Caco-2 (cell line): ENCODE results near the gene FGF16. TPM values are rescaled to one million over a fixed set of nuclear protein-coding genes. Genes with fewer than 3 reads are reported as not detected.

ENCODE experiments used
- BruUV-seq: library from RNA; stranded (reverse); fragments of 400-500 nt; replicated peaks from 2 replicates; lab custom pipeline; 2021; lab: Mats Ljungman, UMichigan
- CTCF ChIA-PET: fragments of 300-600 bp; sonication (Branson Sonifier 250); formaldehyde crosslinking; loops from one replicate; lab custom pipeline; 2022; ENCODE audit warnings: antibody characterized with exemption; lab: Charles Lee
- POLR2A ChIA-PET: fragments of 300-600 bp; sonication (Branson Sonifier 250); formaldehyde crosslinking; loops from one replicate; lab custom pipeline; 2022; ENCODE audit warnings: antibody characterized with exemption; lab: Charles Lee
- DNase-seq, 2 experiments: peaks; one replicate each; pipeline versions ENCODE4 v3.0.0 to v3.0.0-alpha.2; 2020 to 2022
- H3K27me3 ChIP-seq: replicated peaks from 2 replicates; pipeline ENCODE4 v1.6.0; 2011; ENCODE audit warnings: low read length; ENCODE audit not compliant: control insufficient read depth, insufficient read depth
- H3K36me3 ChIP-seq: 2 replicates; pipeline ENCODE4 v1.5.1; 2011; ENCODE audit warnings: low read length; ENCODE audit not compliant: control insufficient read depth, insufficient read depth
- H3K4me1 ChIP-seq: fragments of 250-450 bp; sonication (Bioruptor Pico); 2 replicates; pipeline ENCODE4 v1.5.1; 2020; ENCODE audit warnings: mild to moderate bottlenecking
- H3K4me3 ChIP-seq: 2 replicates; pipeline ENCODE4 v1.5.1; 2011; ENCODE audit warnings: low read depth, mild to moderate bottlenecking, control low read depth, low read length
- H3K9me3 ChIP-seq: fragments of 250-450 bp; sonication (Bioruptor Pico); 2 replicates; pipeline ENCODE4 v1.5.1; 2020; ENCODE audit warnings: mild to moderate bottlenecking, moderate library complexity
- H3K27ac Mint-ChIP-seq: one replicate; pipeline ENCODE4 v1.8.0; 2022; ENCODE audit warnings: mixed read lengths; ENCODE audit not compliant: unreplicated experiment
- H3K27me3 Mint-ChIP-seq: one replicate; pipeline ENCODE4 v1.8.0; 2022; ENCODE audit warnings: mixed read lengths; ENCODE audit not compliant: insufficient read depth, unreplicated experiment
- H3K36me3 Mint-ChIP-seq: one replicate; pipeline ENCODE4 v1.8.0; 2022; ENCODE audit warnings: mild to moderate bottlenecking, mixed read lengths; ENCODE audit not compliant: insufficient read depth, unreplicated experiment
- H3K4me1 Mint-ChIP-seq: one replicate; pipeline ENCODE4 v1.8.0; 2022; ENCODE audit warnings: low read depth, mixed read lengths; ENCODE audit not compliant: unreplicated experiment
- H3K4me3 Mint-ChIP-seq: one replicate; pipeline ENCODE4 v1.8.0; 2022; ENCODE audit warnings: mild to moderate bottlenecking, moderate library complexity, mixed read lengths; ENCODE audit not compliant: unreplicated experiment
- H3K9me3 Mint-ChIP-seq: one replicate; pipeline ENCODE4 v1.8.0; 2022; ENCODE audit warnings: mixed read lengths; ENCODE audit not compliant: unreplicated experiment
- intact Hi-C: fragments of 100-400 bp; cut with micrococcal nuclease; formaldehyde crosslinking; loops from one replicate; pipeline ENCODE4 v1.10.0; 2022; ENCODE audit not compliant: unreplicated experiment
- total RNA-seq: library from RNA; stranded (reverse); gene quantifications from 2 replicates; pipeline ENCODE4 v1.2.3, GENCODE V29; 2022
- TF ChIP-seq, protein P1 (sequence below), 2 experiments: fragments of 200-600 bp in 1 of 2; IDR thresholded peaks; 1 replicate in 1 of 2; 2 replicates in 1 of 2; pipeline versions ENCODE4 v1.5.1 to v1.8.0; 2011 to 2022; ENCODE audit warnings: antibody characterized with exemption in 1 of 2, control low read depth in 1 of 2, inconsistent platforms in 1 of 2, low read depth in 1 of 2, low read length in 1 of 2, mild to moderate bottlenecking in 1 of 2, moderate library complexity in 1 of 2; ENCODE audit not compliant: insufficient read depth in 1 of 2, severe bottlenecking in 1 of 2, unreplicated experiment in 1 of 2

The FGF16 gene
- total RNA-seq, 1 experiment from 2014 or later: not detected

DNA sequence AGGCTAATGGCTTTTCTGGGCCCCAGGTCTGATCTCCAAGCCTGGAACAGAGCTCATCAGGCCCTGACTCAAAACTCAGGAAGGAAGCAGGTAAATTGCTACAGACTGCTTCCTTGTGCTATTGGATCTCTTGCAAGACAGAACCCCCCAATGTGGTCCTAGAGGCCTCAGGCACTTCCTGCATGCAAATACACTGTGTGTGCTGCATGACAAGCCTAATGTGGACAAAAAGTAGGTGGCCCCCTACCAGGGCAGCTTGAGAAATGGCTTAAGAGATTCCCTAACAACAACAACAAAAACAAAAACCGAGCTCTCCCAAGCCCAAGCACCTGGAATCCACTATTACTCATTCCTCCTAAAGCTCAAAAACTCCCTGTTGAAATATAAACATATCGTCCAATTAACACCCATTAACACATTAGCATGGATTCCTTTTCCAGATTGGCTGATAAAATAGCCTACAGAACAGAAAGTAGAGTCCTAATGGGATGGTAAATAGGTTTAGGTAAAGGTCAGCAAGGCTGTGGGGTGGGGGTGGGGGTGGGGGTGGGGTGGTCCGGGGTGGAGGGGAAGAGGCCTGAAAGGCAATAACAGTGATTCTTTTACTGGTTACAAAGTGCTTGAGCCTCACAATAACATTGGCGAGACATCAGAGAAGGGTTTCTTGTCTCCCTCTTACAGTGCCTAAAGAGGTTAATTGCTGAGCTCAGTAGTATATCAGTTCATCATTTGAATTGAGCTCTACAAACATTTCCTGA is 24.1 kb upstream of the FGF16 start:
- no peaks in the 10 kb centered on the region for H3K36me3 ChIP-seq
- Mint-ChIP-seq H3K27me3 (no peaks in the 10 kb centered on the region), H3K4me1 (no peaks in the 10 kb centered on the region), H3K9me3 (no peaks in the 10 kb centered on the region), H3K27ac (no peak overlapping the region), H3K4me3 (no peak overlapping the region), H3K36me3 (no peaks in the 10 kb centered on the region)
- intact Hi-C loops: no loop called here
- TF ChIP-seq, protein P1, sequence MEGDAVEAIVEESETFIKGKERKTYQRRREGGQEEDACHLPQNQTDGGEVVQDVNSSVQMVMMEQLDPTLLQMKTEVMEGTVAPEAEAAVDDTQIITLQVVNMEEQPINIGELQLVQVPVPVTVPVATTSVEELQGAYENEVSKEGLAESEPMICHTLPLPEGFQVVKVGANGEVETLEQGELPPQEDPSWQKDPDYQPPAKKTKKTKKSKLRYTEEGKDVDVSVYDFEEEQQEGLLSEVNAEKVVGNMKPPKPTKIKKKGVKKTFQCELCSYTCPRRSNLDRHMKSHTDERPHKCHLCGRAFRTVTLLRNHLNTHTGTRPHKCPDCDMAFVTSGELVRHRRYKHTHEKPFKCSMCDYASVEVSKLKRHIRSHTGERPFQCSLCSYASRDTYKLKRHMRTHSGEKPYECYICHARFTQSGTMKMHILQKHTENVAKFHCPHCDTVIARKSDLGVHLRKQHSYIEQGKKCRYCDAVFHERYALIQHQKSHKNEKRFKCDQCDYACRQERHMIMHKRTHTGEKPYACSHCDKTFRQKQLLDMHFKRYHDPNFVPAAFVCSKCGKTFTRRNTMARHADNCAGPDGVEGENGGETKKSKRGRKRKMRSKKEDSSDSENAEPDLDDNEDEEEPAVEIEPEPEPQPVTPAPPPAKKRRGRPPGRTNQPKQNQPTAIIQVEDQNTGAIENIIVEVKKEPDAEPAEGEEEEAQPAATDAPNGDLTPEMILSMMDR (IDR thresholded peaks at IDR 0.05; ENCODE audit: insufficient read depth in 1 of 2, low read depth in 1 of 2, low read length in 1 of 2, severe bottlenecking in 1 of 2, unreplicated experiment in 1 of 2): no peak
- no peaks in the 10 kb centered on the region for H3K9me3 ChIP-seq
- no peak for DNase-seq
- ChIA-PET POLR2A (no interaction called here), CTCF (no interaction called here)
- BruUV-seq: no TSS peak
- no peaks in the 10 kb centered on the region for H3K27me3 ChIP-seq
- no peak overlapping the region for H3K4me3 ChIP-seq
- H3K4me1 ChIP-seq: no peaks in the 10 kb centered on the region

DNA sequence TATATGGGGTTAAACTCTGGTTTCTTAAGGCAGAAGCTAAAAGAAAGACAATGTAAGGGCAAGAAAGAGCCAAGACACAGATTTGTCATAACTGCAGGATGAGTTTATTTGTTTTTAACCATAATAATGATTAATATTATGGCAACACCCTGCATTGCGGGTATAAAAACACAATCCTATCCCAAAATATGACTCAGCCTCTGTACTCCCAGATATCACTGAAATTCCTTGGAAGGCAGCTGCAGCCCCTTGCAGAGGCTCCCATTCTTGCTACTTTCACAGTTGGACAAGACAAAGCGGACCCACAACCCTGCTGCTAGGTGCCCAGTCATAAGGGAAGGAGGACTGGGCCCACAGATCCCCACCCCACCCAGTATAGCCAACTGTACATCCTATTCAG is 20.4 kb upstream of the FGF16 start:
- H3K4me3 Mint-ChIP-seq: no peak overlapping the region
- no peak overlapping the region for H3K27ac Mint-ChIP-seq
- H3K9me3 ChIP-seq: no peaks in the 10 kb centered on the region
- TF ChIP-seq, protein P1 (IDR thresholded peaks at IDR 0.05; ENCODE audit: insufficient read depth in 1 of 2, low read depth in 1 of 2, low read length in 1 of 2, severe bottlenecking in 1 of 2, unreplicated experiment in 1 of 2): no peak
- no peaks in the 10 kb centered on the region for H3K27me3 Mint-ChIP-seq
- no peaks in the 10 kb centered on the region for H3K4me1 ChIP-seq
- POLR2A ChIA-PET: no interaction called here
- no peak for DNase-seq
- H3K9me3 Mint-ChIP-seq: no peaks in the 10 kb centered on the region
- no peaks in the 10 kb centered on the region for H3K27me3 ChIP-seq
- no TSS peak for BruUV-seq
- intact Hi-C loops: no loop called here
- no peaks in the 10 kb centered on the region for H3K4me1 Mint-ChIP-seq
- no peak overlapping the region for H3K4me3 ChIP-seq
- CTCF ChIA-PET: no interaction called here
- H3K36me3 ChIP-seq: no peaks in the 10 kb centered on the region
- no peaks in the 10 kb centered on the region for H3K36me3 Mint-ChIP-seq

DNA sequence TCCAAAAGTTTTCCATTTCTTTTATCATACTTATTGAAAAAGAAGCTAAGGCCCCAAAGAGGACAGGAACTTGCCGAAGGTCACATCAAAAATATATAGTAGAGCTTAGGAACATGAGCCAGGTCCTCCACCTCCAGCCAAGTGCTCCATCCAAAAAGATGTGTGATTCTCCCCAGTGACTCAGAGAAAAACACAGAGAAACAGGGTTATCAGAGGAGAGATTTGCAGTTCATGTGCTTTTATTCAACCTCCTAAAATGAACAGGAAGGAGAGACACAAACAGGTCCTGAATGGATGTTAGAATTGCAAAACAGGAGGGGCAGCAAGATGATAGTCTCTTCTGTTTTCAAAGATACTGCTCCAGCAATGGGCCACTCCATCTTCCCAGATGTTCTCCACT is 19.6 kb upstream of the FGF16 start:
- Mint-ChIP-seq H3K36me3 (no peaks in the 10 kb centered on the region), H3K9me3 (no peaks in the 10 kb centered on the region), H3K4me1 (no peaks in the 10 kb centered on the region), H3K4me3 (no peak overlapping the region), H3K27ac (no peak overlapping the region), H3K27me3 (no peaks in the 10 kb centered on the region)
- Histone ChIP-seq H3K4me3 (no peak overlapping the region), H3K36me3 (no peaks in the 10 kb centered on the region), H3K9me3 (no peaks in the 10 kb centered on the region), H3K4me1 (no peaks in the 10 kb centered on the region), H3K27me3 (no peaks in the 10 kb centered on the region)
- no TSS peak for BruUV-seq
- intact Hi-C loops: no loop called here
- DNase-seq: no peak
- TF ChIP-seq, protein P1 (IDR thresholded peaks at IDR 0.05; ENCODE audit: insufficient read depth in 1 of 2, low read depth in 1 of 2, low read length in 1 of 2, severe bottlenecking in 1 of 2, unreplicated experiment in 1 of 2): no peak
- ChIA-PET CTCF (no interaction called here), POLR2A (no interaction called here)
